GM20000 (cell line): ENCODE measurements around the gene LRRC57.
A peak's percentile ranks its signal among the peaks of the same experiment; 100 is the strongest.
"Not testable (repeated sequence)": the region's sequence is repeated elsewhere in the genome, so short reads cannot be mapped to it uniquely, and the experiment has no call there.

Experiments
- DNase-seq: peaks from one replicate; pipeline ENCODE4 v3.0.0; 2012; ENCODE audit warnings: low spot score
- CTCF ChIP-seq: IDR thresholded peaks from 2 replicates; pipeline ENCODE4 v1.5.1; 2012; ENCODE audit warnings: mild to moderate bottlenecking, control low read depth; ENCODE audit errors: extremely low read depth, missing control alignments

The LRRC57 gene

GRCh38 chr15:42576776-42577175 lies 28.2 kb upstream of the LRRC57 start:
- TF ChIP-seq CTCF, result no peak
- DNase-seq, result peak; percentile 34

- no peak for TF ChIP-seq CTCF
- peak; percentile 18 for DNase-seq
These were observed 27.5 kb upstream of the LRRC57 start for GRCh38 chr15:42576040-42576594.

GRCh38 chr15:42575188-42576039 lies 26.8 kb upstream of the LRRC57 start, which contains the start of gene STARD9:
TSS of gene STARD9 (plus strand) at chr15:42575606. CDS start at chr15:42575716, 110 bp downstream.
- no peak for TF ChIP-seq CTCF
- DNase-seq, result peak; percentile 99

- DNase-seq, result no peak
- no peak for TF ChIP-seq CTCF
These were observed 10.1 kb upstream of the LRRC57 start for GRCh38 chr15:42558739-42559138.

- not testable (repeated sequence) for DNase-seq
These were observed 8.1 kb upstream of the LRRC57 start for GRCh38 chr15:42556550-42557207.

- DNase-seq, result no peak
- TF ChIP-seq CTCF, result no peak
These were observed 5.0 kb upstream of the LRRC57 start for GRCh38 chr15:42553554-42553953.

GRCh38 chr15:42549741-42550392 lies 1.3 kb upstream of the LRRC57 start:
- DNase-seq, result no peak
- TF ChIP-seq CTCF, result no peak
